Measurements from ENCODE around the gene EFEMP1. TPM values are rescaled to one million over a fixed set of nuclear protein-coding genes. Genes with fewer than 3 reads are reported as not detected.

EFEMP1 gene
- total and polyA plus RNA-seq, 2 experiments from 2014 or later: 54.6 to 63.4 TPM

DNA sequence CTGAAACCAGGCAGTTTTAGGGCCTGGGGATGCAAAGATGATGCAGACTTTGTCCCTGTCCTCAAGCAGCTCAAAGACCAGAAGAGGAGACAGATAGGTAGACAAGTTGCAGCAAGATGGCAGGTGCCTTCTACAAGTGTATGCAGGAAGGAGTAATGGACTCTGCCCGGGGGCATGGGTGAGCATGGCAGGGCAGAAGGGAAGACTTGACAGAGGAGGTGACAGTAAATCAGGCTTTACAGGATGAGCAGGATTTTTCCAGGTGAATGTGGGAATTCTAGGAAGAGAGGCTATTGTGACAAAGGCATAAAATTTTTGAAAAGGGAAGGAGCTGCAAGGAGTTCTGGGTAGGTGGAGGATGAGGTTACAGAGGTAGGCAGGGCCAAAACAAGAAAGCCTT lies 4.7 kb downstream of the EFEMP1 start:
- 82% methylated on average over 1 of the region's 1 CpG for WGBS (ENCODE audit: low lambda C conversion rate, missing lambda C conversion rate)
- no peak overlapping the region for H2AFZ ChIP-seq
- H3K27me3 ChIP-seq: peaks cover 11% of the 10 kb centered on the region
- no peaks in the 10 kb centered on the region for H3K9me2 ChIP-seq (replicated peaks; ENCODE audit: insufficient read depth)
- no peaks in the 10 kb centered on the region for H3K9me3 ChIP-seq (ENCODE audit: low read depth)
- no peaks in the 10 kb centered on the region for H3K36me3 ChIP-seq (replicated peaks; ENCODE audit: insufficient read depth, low read depth)
- TF ChIP-seq, protein P1, sequence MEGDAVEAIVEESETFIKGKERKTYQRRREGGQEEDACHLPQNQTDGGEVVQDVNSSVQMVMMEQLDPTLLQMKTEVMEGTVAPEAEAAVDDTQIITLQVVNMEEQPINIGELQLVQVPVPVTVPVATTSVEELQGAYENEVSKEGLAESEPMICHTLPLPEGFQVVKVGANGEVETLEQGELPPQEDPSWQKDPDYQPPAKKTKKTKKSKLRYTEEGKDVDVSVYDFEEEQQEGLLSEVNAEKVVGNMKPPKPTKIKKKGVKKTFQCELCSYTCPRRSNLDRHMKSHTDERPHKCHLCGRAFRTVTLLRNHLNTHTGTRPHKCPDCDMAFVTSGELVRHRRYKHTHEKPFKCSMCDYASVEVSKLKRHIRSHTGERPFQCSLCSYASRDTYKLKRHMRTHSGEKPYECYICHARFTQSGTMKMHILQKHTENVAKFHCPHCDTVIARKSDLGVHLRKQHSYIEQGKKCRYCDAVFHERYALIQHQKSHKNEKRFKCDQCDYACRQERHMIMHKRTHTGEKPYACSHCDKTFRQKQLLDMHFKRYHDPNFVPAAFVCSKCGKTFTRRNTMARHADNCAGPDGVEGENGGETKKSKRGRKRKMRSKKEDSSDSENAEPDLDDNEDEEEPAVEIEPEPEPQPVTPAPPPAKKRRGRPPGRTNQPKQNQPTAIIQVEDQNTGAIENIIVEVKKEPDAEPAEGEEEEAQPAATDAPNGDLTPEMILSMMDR (IDR thresholded peaks at IDR 0.05; ENCODE audit: poor library complexity): no peak
- no peak for TF ChIP-seq EZH2 (IDR thresholded peaks at IDR 0.05; ENCODE audit: borderline replicate concordance)
- no peak for TF ChIP-seq EZH2phosphoT487 (IDR thresholded peaks at IDR 0.05; ENCODE audit: low read depth, severe bottlenecking, unreplicated experiment)
- no peak overlapping the region for H3K4me2 ChIP-seq
- no peak overlapping the region for H3K4me3 ChIP-seq
- H4K20me1 ChIP-seq (ENCODE audit: insufficient read depth, poor library complexity, severe bottlenecking): no peaks in the 10 kb centered on the region
- DNase-seq (ENCODE audit: low spot score): no peak
- H3K79me2 ChIP-seq: no peaks in the 10 kb centered on the region
- H3K27ac ChIP-seq: no peak overlapping the region
- H3K4me1 ChIP-seq (ENCODE audit: insufficient read depth): no peaks in the 10 kb centered on the region

DNA sequence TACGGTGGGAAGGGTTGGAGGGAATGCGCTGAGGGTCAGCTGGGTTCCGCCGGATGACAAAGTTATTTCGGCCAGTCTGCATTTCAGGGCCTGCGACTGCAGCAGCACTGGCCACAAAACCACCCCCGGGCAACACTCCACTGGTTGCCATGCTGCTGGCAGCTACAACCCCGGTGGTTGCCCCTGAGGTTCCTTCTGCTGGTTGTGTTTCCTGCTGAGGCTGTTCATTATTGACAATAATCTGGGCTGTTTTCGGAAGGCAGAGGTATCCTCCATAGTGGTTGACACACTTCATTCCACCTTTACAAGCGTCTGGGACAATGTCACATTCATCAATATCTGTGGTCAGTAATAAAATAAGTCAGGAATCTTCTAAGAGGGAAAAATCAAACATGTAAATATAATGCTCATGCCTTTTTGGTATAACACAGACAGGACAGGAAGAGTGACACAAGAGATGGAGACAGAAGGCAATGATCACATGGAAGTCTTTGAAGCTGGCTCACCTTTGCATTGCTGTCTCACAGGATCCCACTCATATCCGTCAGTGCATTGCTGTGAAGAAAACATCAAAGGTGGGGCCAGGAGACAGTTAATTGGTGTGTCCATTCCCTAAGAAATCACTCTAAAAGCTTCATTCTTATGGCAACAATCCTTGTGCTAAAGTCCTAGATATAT lies 5.7 kb downstream of the EFEMP1 start:
- Histone ChIP-seq H3K79me2 (no peaks in the 10 kb centered on the region), H3K4me3 (no peak overlapping the region), H3K9me2 (replicated peaks; ENCODE audit: insufficient read depth) (no peaks in the 10 kb centered on the region), H3K27ac (no peak overlapping the region), H2AFZ (no peak overlapping the region), H3K4me1 (ENCODE audit: insufficient read depth) (no peaks in the 10 kb centered on the region), H3K9me3 (ENCODE audit: low read depth) (no peaks in the 10 kb centered on the region), H4K20me1 (ENCODE audit: insufficient read depth, poor library complexity, severe bottlenecking) (no peaks in the 10 kb centered on the region), H3K4me2 (no peak overlapping the region), H3K36me3 (replicated peaks; ENCODE audit: insufficient read depth, low read depth) (no peaks in the 10 kb centered on the region), H3K27me3 (peaks cover 4% of the 10 kb centered on the region)
- TF ChIP-seq EZH2 (IDR thresholded peaks at IDR 0.05; ENCODE audit: borderline replicate concordance) (no peak), EZH2phosphoT487 (IDR thresholded peaks at IDR 0.05; ENCODE audit: low read depth, severe bottlenecking, unreplicated experiment) (no peak)
- TF ChIP-seq, protein P1 (IDR thresholded peaks at IDR 0.05; ENCODE audit: poor library complexity): no peak
- 92% methylated on average over 11 of the region's 11 CpGs for WGBS (ENCODE audit: low lambda C conversion rate, missing lambda C conversion rate)
- DNase-seq (ENCODE audit: low spot score): no peak

DNA sequence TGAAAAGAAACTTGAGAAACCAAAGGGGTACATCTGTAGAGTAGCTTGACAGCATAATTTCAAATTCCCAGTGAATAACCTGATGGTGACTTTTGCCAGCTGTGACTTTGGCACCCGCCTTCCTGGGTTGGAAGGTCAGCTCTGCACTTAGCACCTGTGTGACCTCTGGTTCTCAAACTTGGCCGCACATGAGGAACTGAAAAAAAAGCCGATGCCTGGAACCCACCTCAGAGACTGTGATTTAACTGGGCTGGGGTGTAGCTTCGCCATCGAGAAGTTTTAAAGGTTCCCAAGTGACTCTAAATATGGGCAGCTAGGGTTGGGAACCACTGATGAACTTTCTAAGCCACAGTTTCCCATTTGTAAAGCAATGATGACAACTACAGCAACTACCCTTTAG lies 6.5 kb downstream of the EFEMP1 start:
- H3K27ac ChIP-seq: no peak overlapping the region
- no peaks in the 10 kb centered on the region for H3K4me1 ChIP-seq (ENCODE audit: insufficient read depth)
- no peaks in the 10 kb centered on the region for H3K9me3 ChIP-seq (ENCODE audit: low read depth)
- H4K20me1 ChIP-seq (ENCODE audit: insufficient read depth, poor library complexity, severe bottlenecking): no peaks in the 10 kb centered on the region
- H2AFZ ChIP-seq: no peak overlapping the region
- no peak overlapping the region for H3K4me3 ChIP-seq
- H3K4me2 ChIP-seq: no peak overlapping the region
- 96% methylated on average over 5 of the region's 5 CpGs for WGBS (ENCODE audit: low lambda C conversion rate, missing lambda C conversion rate)
- H3K36me3 ChIP-seq (replicated peaks; ENCODE audit: insufficient read depth, low read depth): no peaks in the 10 kb centered on the region
- H3K9me2 ChIP-seq (replicated peaks; ENCODE audit: insufficient read depth): no peaks in the 10 kb centered on the region
- TF ChIP-seq EZH2phosphoT487 (IDR thresholded peaks at IDR 0.05; ENCODE audit: low read depth, severe bottlenecking, unreplicated experiment) (no peak), EZH2 (IDR thresholded peaks at IDR 0.05; ENCODE audit: borderline replicate concordance) (no peak)
- TF ChIP-seq, protein P1 (IDR thresholded peaks at IDR 0.05; ENCODE audit: poor library complexity): no peak
- H3K79me2 ChIP-seq: no peaks in the 10 kb centered on the region
- no peaks in the 10 kb centered on the region for H3K27me3 ChIP-seq
- DNase-seq (ENCODE audit: low spot score): no peak

All from hepatocyte (in vitro differentiated cells).